ENCODE results near the gene SCUBE1.

SCUBE1 gene

GRCh38 chr22:43387815-43388214, 44.6 kb upstream of the SCUBE1 start:
- Histone ChIP-seq H3K27me3 (ENCODE audit: insufficient read depth, insufficient read length) (peaks cover 21% of the 10 kb centered on the region), H3K9me3 (ENCODE audit: insufficient read depth, low read length) (no peaks in the 10 kb centered on the region), H3K4me1 (ENCODE audit: insufficient read depth, insufficient read length) (no peaks in the 10 kb centered on the region), H3K36me3 (ENCODE audit: insufficient read depth, insufficient read length, low read length) (no peaks in the 10 kb centered on the region), H3K9ac (ENCODE audit: insufficient read length, low read depth) (no peak overlapping the region), H3K4me3 (ENCODE audit: insufficient read length, low read depth) (no peak overlapping the region)
- DNase-seq (ENCODE audit: low read depth, low spot score): no peak
- TF ChIP-seq SUZ12 (IDR thresholded peaks at IDR 0.05; ENCODE audit: extremely low read depth, insufficient read depth, insufficient read length) (no peak), YY1 (IDR thresholded peaks at IDR 0.05; ENCODE audit: insufficient read depth, insufficient read length) (no peak), ZNF274 (IDR thresholded peaks at IDR 0.05; ENCODE audit: low read depth, low read length) (no peak)

DNA sequence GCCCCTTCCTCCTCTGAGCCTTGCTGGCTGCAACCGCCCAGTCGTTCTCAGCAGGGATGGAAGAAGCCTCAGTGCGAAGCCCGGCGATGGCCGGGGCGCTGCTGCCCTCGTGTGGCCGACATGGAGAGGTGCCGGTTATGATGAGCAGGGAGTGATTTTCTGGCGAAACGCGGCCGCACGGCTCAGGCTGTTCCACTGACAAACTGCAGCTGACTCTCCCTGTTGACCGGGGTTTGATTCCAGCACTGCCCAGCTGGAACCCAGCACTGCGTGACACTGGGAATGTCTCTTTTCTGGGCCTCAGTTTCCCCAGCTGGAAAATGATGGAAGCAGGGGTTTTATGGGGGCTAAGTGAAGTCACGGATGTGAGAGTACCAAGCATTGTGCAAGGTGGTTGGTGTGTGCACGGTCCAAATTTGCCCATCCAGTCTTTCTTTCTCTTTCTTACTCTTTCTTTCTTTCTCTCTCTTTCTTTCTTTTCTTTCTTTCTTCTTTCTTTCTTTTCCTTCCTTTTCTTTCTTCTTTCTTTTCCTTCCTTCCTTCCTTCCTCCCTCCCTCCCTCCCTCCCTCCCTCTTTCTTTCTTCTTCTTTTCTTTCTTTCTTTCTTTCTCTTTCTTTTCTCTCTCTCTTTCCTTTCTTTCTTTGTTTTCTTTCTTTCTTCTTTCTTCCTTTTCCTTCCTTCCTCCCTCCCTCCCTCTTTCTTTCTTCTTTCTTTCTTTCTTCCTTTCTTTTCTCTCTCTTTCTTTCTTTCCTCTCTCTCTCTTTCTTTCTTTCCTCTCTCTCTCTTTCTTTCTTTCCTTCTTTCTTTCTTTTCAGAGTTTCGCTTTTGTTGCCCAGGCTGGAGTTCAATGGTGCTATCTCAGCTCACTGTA, 42.8 kb upstream of the SCUBE1 start:
- Histone ChIP-seq H3K36me3 (ENCODE audit: insufficient read depth, insufficient read length, low read length) (no peaks in the 10 kb centered on the region), H3K9ac (ENCODE audit: insufficient read length, low read depth) (peak overlapping the region; percentile 6), H3K4me3 (ENCODE audit: insufficient read length, low read depth) (no peak overlapping the region), H3K4me1 (ENCODE audit: insufficient read depth, insufficient read length) (no peaks in the 10 kb centered on the region), H3K27me3 (ENCODE audit: insufficient read depth, insufficient read length) (peaks cover 21% of the 10 kb centered on the region), H3K9me3 (ENCODE audit: insufficient read depth, low read length) (no peaks in the 10 kb centered on the region)
- TF ChIP-seq SUZ12 (IDR thresholded peaks at IDR 0.05; ENCODE audit: extremely low read depth, insufficient read depth, insufficient read length) (no peak), ZNF274 (IDR thresholded peaks at IDR 0.05; ENCODE audit: low read depth, low read length) (no peak), YY1 (IDR thresholded peaks at IDR 0.05; ENCODE audit: insufficient read depth, insufficient read length) (no peak)
- peak; percentile 57 for DNase-seq (ENCODE audit: low read depth, low spot score)

GRCh38 chr22:43384863-43385262, 41.7 kb upstream of the SCUBE1 start:
- H3K4me3 ChIP-seq (ENCODE audit: insufficient read length, low read depth): no peak overlapping the region
- H3K27me3 ChIP-seq (ENCODE audit: insufficient read depth, insufficient read length): peaks cover 21% of the 10 kb centered on the region
- H3K9me3 ChIP-seq (ENCODE audit: insufficient read depth, low read length): no peaks in the 10 kb centered on the region
- H3K9ac ChIP-seq (ENCODE audit: insufficient read length, low read depth): no peak overlapping the region
- H3K4me1 ChIP-seq (ENCODE audit: insufficient read depth, insufficient read length): no peaks in the 10 kb centered on the region
- no peak for TF ChIP-seq YY1 (IDR thresholded peaks at IDR 0.05; ENCODE audit: insufficient read depth, insufficient read length)
- TF ChIP-seq SUZ12 (IDR thresholded peaks at IDR 0.05; ENCODE audit: extremely low read depth, insufficient read depth, insufficient read length): no peak
- TF ChIP-seq ZNF274 (IDR thresholded peaks at IDR 0.05; ENCODE audit: low read depth, low read length): no peak
- no peaks in the 10 kb centered on the region for H3K36me3 ChIP-seq (ENCODE audit: insufficient read depth, insufficient read length, low read length)
- DNase-seq (ENCODE audit: low read depth, low spot score): no peak

DNA sequence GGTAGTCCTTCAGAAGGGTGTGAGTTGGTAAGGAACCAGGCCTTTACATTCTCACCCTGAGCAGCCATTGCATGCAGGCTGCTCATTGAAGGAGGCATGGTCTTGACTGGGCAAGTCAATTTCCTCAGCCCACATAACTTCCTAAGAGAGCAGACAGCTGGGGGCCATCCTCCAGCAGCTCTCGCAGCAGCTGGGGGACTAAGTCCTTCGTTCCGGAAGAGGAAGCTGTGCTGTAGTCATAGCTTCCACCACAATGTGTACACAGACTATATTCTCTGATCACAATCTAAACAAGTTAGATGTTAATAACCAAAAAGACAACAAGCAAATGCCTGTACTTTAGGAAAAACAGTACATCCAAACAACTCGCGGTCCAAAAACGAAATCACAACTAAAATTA, 38.5 kb upstream of the SCUBE1 start:
- H3K27me3 ChIP-seq (ENCODE audit: insufficient read depth, insufficient read length): peaks cover 7% of the 10 kb centered on the region
- no peaks in the 10 kb centered on the region for H3K36me3 ChIP-seq (ENCODE audit: insufficient read depth, insufficient read length, low read length)
- H3K9me3 ChIP-seq (ENCODE audit: insufficient read depth, low read length): no peaks in the 10 kb centered on the region
- no peaks in the 10 kb centered on the region for H3K4me1 ChIP-seq (ENCODE audit: insufficient read depth, insufficient read length)
- no peak for DNase-seq (ENCODE audit: low read depth, low spot score)
- no peak overlapping the region for H3K9ac ChIP-seq (ENCODE audit: insufficient read length, low read depth)
- H3K4me3 ChIP-seq (ENCODE audit: insufficient read length, low read depth): no peak overlapping the region
- no peak for TF ChIP-seq YY1 (IDR thresholded peaks at IDR 0.05; ENCODE audit: insufficient read depth, insufficient read length)
- no peak for TF ChIP-seq ZNF274 (IDR thresholded peaks at IDR 0.05; ENCODE audit: low read depth, low read length)
- no peak for TF ChIP-seq SUZ12 (IDR thresholded peaks at IDR 0.05; ENCODE audit: extremely low read depth, insufficient read depth, insufficient read length)

- TF ChIP-seq YY1 (IDR thresholded peaks at IDR 0.05; ENCODE audit: insufficient read depth, insufficient read length) (no peak), ZNF274 (IDR thresholded peaks at IDR 0.05; ENCODE audit: low read depth, low read length) (no peak), SUZ12 (IDR thresholded peaks at IDR 0.05; ENCODE audit: extremely low read depth, insufficient read depth, insufficient read length) (no peak)
- Histone ChIP-seq H3K4me1 (ENCODE audit: insufficient read depth, insufficient read length) (no peaks in the 10 kb centered on the region), H3K27me3 (ENCODE audit: insufficient read depth, insufficient read length) (no peaks in the 10 kb centered on the region), H3K9me3 (ENCODE audit: insufficient read depth, low read length) (no peaks in the 10 kb centered on the region), H3K4me3 (ENCODE audit: insufficient read length, low read depth) (no peak overlapping the region), H3K9ac (ENCODE audit: insufficient read length, low read depth) (no peak overlapping the region), H3K36me3 (ENCODE audit: insufficient read depth, insufficient read length, low read length) (no peaks in the 10 kb centered on the region)
- DNase-seq (ENCODE audit: low read depth, low spot score): no peak
Measured at GRCh38 chr22:43377896-43378704, 34.9 kb upstream of the SCUBE1 start.

- H3K9me3 ChIP-seq (ENCODE audit: insufficient read depth, low read length): no peaks in the 10 kb centered on the region
- H3K9ac ChIP-seq (ENCODE audit: insufficient read length, low read depth): no peak overlapping the region
- H3K4me1 ChIP-seq (ENCODE audit: insufficient read depth, insufficient read length): no peaks in the 10 kb centered on the region
- H3K4me3 ChIP-seq (ENCODE audit: insufficient read length, low read depth): no peak overlapping the region
- no peaks in the 10 kb centered on the region for H3K27me3 ChIP-seq (ENCODE audit: insufficient read depth, insufficient read length)
- no peaks in the 10 kb centered on the region for H3K36me3 ChIP-seq (ENCODE audit: insufficient read depth, insufficient read length, low read length)
- DNase-seq (ENCODE audit: low read depth, low spot score): no peak
- TF ChIP-seq SUZ12 (IDR thresholded peaks at IDR 0.05; ENCODE audit: extremely low read depth, insufficient read depth, insufficient read length) (no peak), YY1 (IDR thresholded peaks at IDR 0.05; ENCODE audit: insufficient read depth, insufficient read length) (no peak), ZNF274 (IDR thresholded peaks at IDR 0.05; ENCODE audit: low read depth, low read length) (no peak)
Measured at GRCh38 chr22:43377548-43377895, 34.4 kb upstream of the SCUBE1 start.
